ENCODE results near the gene RSPRY1.

Gene RSPRY1

GRCh38 chr16:57185945-57186871 is at the start of gene RSPRY1, which contains the start of gene PSME3IP1:
Gene RSPRY1, plus strand, starts transcription at chr16:57186329. Its CDS starts 18,330 bp downstream, at chr16:57204659.
Gene PSME3IP1, minus strand, starts transcription at chr16:57186039. Its CDS starts 12,185 bp downstream, at chr16:57173854.
- H3K36me3 ChIP-seq (ENCODE audit: control insufficient read depth, insufficient read depth, low read length, severe bottlenecking) = no peaks in the 10 kb centered on the region
- peaks cover 36% of the 10 kb centered on the region for H3K4me1 ChIP-seq (ENCODE audit: control insufficient read depth, insufficient read depth, low read length)
- no peaks in the 10 kb centered on the region for H3K9me3 ChIP-seq (ENCODE audit: control insufficient read depth, low read length)
- peak; percentile 100 for DNase-seq (ENCODE audit: low read depth)
- H3K4me3 ChIP-seq (ENCODE audit: low read length) = peak within 1 kb of the TSS; percentile 99
- H3K27me3 ChIP-seq (replicated peaks; ENCODE audit: control insufficient read depth, insufficient read depth, low read length) = no peaks in the 10 kb centered on the region
- H3K9ac ChIP-seq (ENCODE audit: low read length) = peak within 1 kb of the TSS; percentile 98

GRCh38 chr16:57137043-57137442 is 49.1 kb upstream of the RSPRY1 start:
- Histone ChIP-seq H3K4me1 (ENCODE audit: control insufficient read depth, insufficient read depth, low read length) (no peaks in the 10 kb centered on the region), H3K36me3 (ENCODE audit: control insufficient read depth, insufficient read depth, low read length, severe bottlenecking) (no peaks in the 10 kb centered on the region), H3K9ac (ENCODE audit: low read length) (no peak overlapping the region), H3K27me3 (replicated peaks; ENCODE audit: control insufficient read depth, insufficient read depth, low read length) (no peaks in the 10 kb centered on the region), H3K9me3 (ENCODE audit: control insufficient read depth, low read length) (no peaks in the 10 kb centered on the region), H3K4me3 (ENCODE audit: low read length) (no peak overlapping the region)
- DNase-seq (ENCODE audit: low read depth) = no peak

GRCh38 chr16:57137566-57138273 is 48.4 kb upstream of the RSPRY1 start:
- Histone ChIP-seq H3K9ac (ENCODE audit: low read length) (no peak overlapping the region), H3K27me3 (replicated peaks; ENCODE audit: control insufficient read depth, insufficient read depth, low read length) (no peaks in the 10 kb centered on the region), H3K36me3 (ENCODE audit: control insufficient read depth, insufficient read depth, low read length, severe bottlenecking) (no peaks in the 10 kb centered on the region), H3K9me3 (ENCODE audit: control insufficient read depth, low read length) (no peaks in the 10 kb centered on the region), H3K4me3 (ENCODE audit: low read length) (no peak overlapping the region), H3K4me1 (ENCODE audit: control insufficient read depth, insufficient read depth, low read length) (no peaks in the 10 kb centered on the region)
- DNase-seq (ENCODE audit: low read depth) = no peak

- no peaks in the 10 kb centered on the region for H3K36me3 ChIP-seq (ENCODE audit: control insufficient read depth, insufficient read depth, low read length, severe bottlenecking)
- H3K4me3 ChIP-seq (ENCODE audit: low read length) = no peak overlapping the region
- no peak for DNase-seq (ENCODE audit: low read depth)
- no peaks in the 10 kb centered on the region for H3K9me3 ChIP-seq (ENCODE audit: control insufficient read depth, low read length)
- no peaks in the 10 kb centered on the region for H3K27me3 ChIP-seq (replicated peaks; ENCODE audit: control insufficient read depth, insufficient read depth, low read length)
- H3K9ac ChIP-seq (ENCODE audit: low read length) = no peak overlapping the region
- no peaks in the 10 kb centered on the region for H3K4me1 ChIP-seq (ENCODE audit: control insufficient read depth, insufficient read depth, low read length)
Measured at GRCh38 chr16:57138281-57138935, 47.7 kb upstream of the RSPRY1 start.

- Histone ChIP-seq H3K9ac (ENCODE audit: low read length) (no peak overlapping the region), H3K36me3 (ENCODE audit: control insufficient read depth, insufficient read depth, low read length, severe bottlenecking) (no peaks in the 10 kb centered on the region), H3K9me3 (ENCODE audit: control insufficient read depth, low read length) (no peaks in the 10 kb centered on the region), H3K27me3 (replicated peaks; ENCODE audit: control insufficient read depth, insufficient read depth, low read length) (no peaks in the 10 kb centered on the region), H3K4me3 (ENCODE audit: low read length) (no peak overlapping the region), H3K4me1 (ENCODE audit: control insufficient read depth, insufficient read depth, low read length) (no peaks in the 10 kb centered on the region)
- no peak for DNase-seq (ENCODE audit: low read depth)
Measured at GRCh38 chr16:57140931-57141668, 45.0 kb upstream of the RSPRY1 start.

GRCh38 chr16:57141822-57142631 is 44.1 kb upstream of the RSPRY1 start:
- DNase-seq (ENCODE audit: low read depth) = no peak
- H3K9me3 ChIP-seq (ENCODE audit: control insufficient read depth, low read length) = no peaks in the 10 kb centered on the region

GRCh38 chr16:57143149-57143921 is 42.8 kb upstream of the RSPRY1 start:
- Histone ChIP-seq H3K9ac (ENCODE audit: low read length) (no peak overlapping the region), H3K9me3 (ENCODE audit: control insufficient read depth, low read length) (no peaks in the 10 kb centered on the region), H3K4me1 (ENCODE audit: control insufficient read depth, insufficient read depth, low read length) (peaks cover 7% of the 10 kb centered on the region), H3K27me3 (replicated peaks; ENCODE audit: control insufficient read depth, insufficient read depth, low read length) (no peaks in the 10 kb centered on the region), H3K4me3 (ENCODE audit: low read length) (no peak overlapping the region), H3K36me3 (ENCODE audit: control insufficient read depth, insufficient read depth, low read length, severe bottlenecking) (no peaks in the 10 kb centered on the region)
- DNase-seq (ENCODE audit: low read depth) = no peak

More at GRCh38 chr16:57141822-57142631, 44.1 kb upstream of the RSPRY1 start:
- Histone ChIP-seq H3K4me1 (ENCODE audit: control insufficient read depth, insufficient read depth, low read length) (no peaks in the 10 kb centered on the region), H3K4me3 (ENCODE audit: low read length) (no peak overlapping the region), H3K36me3 (ENCODE audit: control insufficient read depth, insufficient read depth, low read length, severe bottlenecking) (no peaks in the 10 kb centered on the region), H3K9ac (ENCODE audit: low read length) (no peak overlapping the region), H3K27me3 (replicated peaks; ENCODE audit: control insufficient read depth, insufficient read depth, low read length) (no peaks in the 10 kb centered on the region)

- Histone ChIP-seq H3K27me3 (replicated peaks; ENCODE audit: control insufficient read depth, insufficient read depth, low read length) (no peaks in the 10 kb centered on the region), H3K4me1 (ENCODE audit: control insufficient read depth, insufficient read depth, low read length) (peaks cover 7% of the 10 kb centered on the region), H3K36me3 (ENCODE audit: control insufficient read depth, insufficient read depth, low read length, severe bottlenecking) (no peaks in the 10 kb centered on the region), H3K9ac (ENCODE audit: low read length) (no peak overlapping the region), H3K9me3 (ENCODE audit: control insufficient read depth, low read length) (no peaks in the 10 kb centered on the region), H3K4me3 (ENCODE audit: low read length) (no peak overlapping the region)
- no peak for DNase-seq (ENCODE audit: low read depth)
Measured at GRCh38 chr16:57144027-57144426, 42.1 kb upstream of the RSPRY1 start.

GRCh38 chr16:57145046-57146021 is 40.8 kb upstream of the RSPRY1 start:
- H3K4me1 ChIP-seq (ENCODE audit: control insufficient read depth, insufficient read depth, low read length) = peaks cover 7% of the 10 kb centered on the region
- DNase-seq (ENCODE audit: low read depth) = no peak
- H3K4me3 ChIP-seq (ENCODE audit: low read length) = no peak overlapping the region
- no peak overlapping the region for H3K9ac ChIP-seq (ENCODE audit: low read length)
- no peaks in the 10 kb centered on the region for H3K9me3 ChIP-seq (ENCODE audit: control insufficient read depth, low read length)
- H3K27me3 ChIP-seq (replicated peaks; ENCODE audit: control insufficient read depth, insufficient read depth, low read length) = no peaks in the 10 kb centered on the region
- no peaks in the 10 kb centered on the region for H3K36me3 ChIP-seq (ENCODE audit: control insufficient read depth, insufficient read depth, low read length, severe bottlenecking)

Data from adipocyte (in vitro differentiated cells).